ENCODE data around the gene SNRPB2.

SNRPB2 gene

GRCh38 chr20:16729565-16730460, at the start of gene SNRPB2:
Gene SNRPB2, plus strand, starts transcription at chr20:16730026. Its CDS starts 1,677 bp downstream, at chr20:16731703.
- peak; percentile 76 to 80 for DNase-seq (ENCODE audit: low read depth in 2 of 2)

GRCh38 chr20:16684416-16684815, 45.4 kb upstream of the SNRPB2 start:
- DNase-seq (ENCODE audit: low read depth in 2 of 2) = no peak

GRCh38 chr20:16689906-16690305, 39.9 kb upstream of the SNRPB2 start:
- no peak for DNase-seq (ENCODE audit: low read depth in 2 of 2)

GRCh38 chr20:16691381-16691780, 38.4 kb upstream of the SNRPB2 start:
- DNase-seq (ENCODE audit: low read depth in 2 of 2) = no peak

GRCh38 chr20:16692009-16692408, 37.8 kb upstream of the SNRPB2 start:
- no peak for DNase-seq (ENCODE audit: low read depth in 2 of 2)

- no peak for DNase-seq (ENCODE audit: low read depth in 2 of 2)
Observed at GRCh38 chr20:16692442-16692841, 37.4 kb upstream of the SNRPB2 start.

GRCh38 chr20:16693278-16693677, 36.5 kb upstream of the SNRPB2 start:
- no peak for DNase-seq (ENCODE audit: low read depth in 2 of 2)

GRCh38 chr20:16694161-16694560, 35.7 kb upstream of the SNRPB2 start:
- DNase-seq (ENCODE audit: low read depth in 2 of 2) = no peak

- no peak for DNase-seq (ENCODE audit: low read depth in 2 of 2)
Observed at GRCh38 chr20:16695628-16696027, 34.2 kb upstream of the SNRPB2 start.

GRCh38 chr20:16699293-16699692, 30.5 kb upstream of the SNRPB2 start:
- no peak for DNase-seq (ENCODE audit: low read depth in 2 of 2)

GRCh38 chr20:16701296-16701695, 28.5 kb upstream of the SNRPB2 start:
- DNase-seq (ENCODE audit: low read depth in 2 of 2) = peak in 1 of 2 donors; percentile 2

- no peak for DNase-seq (ENCODE audit: low read depth in 2 of 2)
Observed at GRCh38 chr20:16703570-16703969, 26.3 kb upstream of the SNRPB2 start.

- no peak for DNase-seq (ENCODE audit: low read depth in 2 of 2)
Observed at GRCh38 chr20:16707674-16708073, 22.2 kb upstream of the SNRPB2 start.

- DNase-seq (ENCODE audit: low read depth in 2 of 2) = no peak
Observed at GRCh38 chr20:16708602-16709001, 21.2 kb upstream of the SNRPB2 start.

- no peak for DNase-seq (ENCODE audit: low read depth in 2 of 2)
Observed at GRCh38 chr20:16709017-16709416, 20.8 kb upstream of the SNRPB2 start.

GRCh38 chr20:16710781-16711180, 19.0 kb upstream of the SNRPB2 start:
- no peak for DNase-seq (ENCODE audit: low read depth in 2 of 2)

- no peak for DNase-seq (ENCODE audit: low read depth in 2 of 2)
Observed at GRCh38 chr20:16711661-16712258, 18.1 kb upstream of the SNRPB2 start.

- no peak for DNase-seq (ENCODE audit: low read depth in 2 of 2)
Observed at GRCh38 chr20:16712511-16712947, 17.3 kb upstream of the SNRPB2 start.

- DNase-seq (ENCODE audit: low read depth in 2 of 2) = no peak
Observed at GRCh38 chr20:16713066-16713465, 16.8 kb upstream of the SNRPB2 start.

- no peak for DNase-seq (ENCODE audit: low read depth in 2 of 2)
Observed at GRCh38 chr20:16714242-16714641, 15.6 kb upstream of the SNRPB2 start.

GRCh38 chr20:16714751-16715150, 15.1 kb upstream of the SNRPB2 start:
- DNase-seq (ENCODE audit: low read depth in 2 of 2) = no peak

- DNase-seq (ENCODE audit: low read depth in 2 of 2) = no peak
Observed at GRCh38 chr20:16719421-16719820, 10.4 kb upstream of the SNRPB2 start.

GRCh38 chr20:16729080-16729479, 746 bp upstream of the SNRPB2 start:
- DNase-seq (ENCODE audit: low read depth in 2 of 2) = no peak
